Activated naive CD8-positive, alpha-beta T cell (primary cell): Measurements from ENCODE around the gene ZNF524.
A peak's percentile ranks its signal among the peaks of the same experiment; 100 is the strongest.

Source experiments
- H3K27ac Mint-ChIP-seq: one replicate; pipeline ENCODE4 v1.8.0; 2021; ENCODE audit warnings: mixed read lengths
- H3K27me3 Mint-ChIP-seq: one replicate; pipeline ENCODE4 v1.8.0; 2021; ENCODE audit warnings: mixed read lengths
- H3K36me3 Mint-ChIP-seq: one replicate; pipeline ENCODE4 v1.8.0; 2021; ENCODE audit warnings: mixed read lengths
- H3K4me1 Mint-ChIP-seq: one replicate; pipeline ENCODE4 v1.8.0; 2021; ENCODE audit warnings: low read depth, mixed read lengths
- H3K4me3 Mint-ChIP-seq: one replicate; pipeline ENCODE4 v1.8.0; 2021; ENCODE audit warnings: mild to moderate bottlenecking, mixed read lengths
- H3K9me3 Mint-ChIP-seq: one replicate; pipeline ENCODE4 v1.8.0; 2021; ENCODE audit warnings: low read depth, mixed read lengths

The ZNF524 gene

GRCh38 chr19:55603581-55604292 is 3.6 kb downstream of the ZNF524 start:
- Mint-ChIP-seq H3K9me3 (no peaks in the 10 kb centered on the region), H3K27me3 (no peaks in the 10 kb centered on the region), H3K4me1 (peaks cover 47% of the 10 kb centered on the region), H3K4me3 (peak overlapping the region; percentile 46), H3K36me3 (peaks cover 2% of the 10 kb centered on the region), H3K27ac (peak overlapping the region; percentile 28)

- peak overlapping the region; percentile 94 for H3K27ac Mint-ChIP-seq
- H3K36me3 Mint-ChIP-seq, result peaks cover 2% of the 10 kb centered on the region
- peaks cover 53% of the 10 kb centered on the region for H3K4me1 Mint-ChIP-seq
- H3K9me3 Mint-ChIP-seq, result no peaks in the 10 kb centered on the region
- peak overlapping the region; percentile 93 for H3K4me3 Mint-ChIP-seq
- no peaks in the 10 kb centered on the region for H3K27me3 Mint-ChIP-seq
Observed at GRCh38 chr19:55605207-55605636, 5.1 kb downstream of the ZNF524 start.

DNA sequence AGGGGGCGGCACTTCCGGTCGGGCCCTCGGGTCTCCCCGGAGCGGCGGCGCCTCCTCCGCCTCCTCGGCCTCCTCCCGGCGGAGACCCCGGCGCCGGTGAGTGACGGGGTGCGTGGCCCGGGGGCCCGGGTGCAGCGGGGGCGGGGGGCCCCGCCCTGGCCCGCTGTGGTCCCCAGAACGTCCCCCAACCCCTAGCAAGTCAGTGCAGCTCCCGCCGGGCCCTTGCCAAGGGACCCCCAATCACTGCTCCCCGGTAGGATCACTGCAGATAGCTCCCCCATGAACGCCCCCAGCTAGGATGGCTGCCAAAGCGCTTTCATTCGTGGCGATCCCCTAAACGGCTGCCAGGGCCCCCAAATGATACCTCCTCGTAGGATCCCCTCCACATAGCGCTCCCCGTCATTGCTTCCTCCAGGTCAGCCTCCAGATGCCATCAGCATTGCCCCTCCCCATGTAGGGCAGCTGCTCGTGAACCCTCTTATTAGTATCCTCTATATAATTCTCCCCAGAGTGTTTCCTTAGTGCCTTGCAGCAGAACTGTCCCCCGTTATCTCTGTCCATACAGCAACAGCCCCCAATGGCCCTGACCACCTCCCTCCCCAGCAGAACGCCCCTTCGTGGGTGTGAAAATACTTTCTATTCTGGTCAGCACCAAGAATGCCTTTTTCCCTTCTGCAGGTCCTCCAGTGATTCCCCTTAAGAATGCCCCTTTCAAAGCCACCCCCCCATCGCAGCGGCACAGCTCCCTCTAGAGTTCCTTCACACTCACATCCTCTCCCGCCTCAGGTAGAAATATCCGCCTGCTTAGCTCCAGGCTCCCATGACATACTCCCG is 5.8 kb downstream of the ZNF524 start, which contains the start of gene ZNF865:
TSS of gene ZNF865 (plus strand) at position 11 of the 834 bp plus-strand sequence. CDS start 7,972 bp downstream, outside the sequence.
- peak within 1 kb of the TSS; percentile 97 for H3K4me3 Mint-ChIP-seq
- peak within 1 kb of the TSS; percentile 97 for H3K27ac Mint-ChIP-seq
- no peaks in the 10 kb centered on the region for H3K27me3 Mint-ChIP-seq
- peaks cover 59% of the 10 kb centered on the region for H3K4me1 Mint-ChIP-seq
- H3K9me3 Mint-ChIP-seq, result no peaks in the 10 kb centered on the region
- peaks cover 2% of the 10 kb centered on the region for H3K36me3 Mint-ChIP-seq

GRCh38 chr19:55606471-55606787 is 6.3 kb downstream of the ZNF524 start:
- H3K36me3 Mint-ChIP-seq, result peaks cover 2% of the 10 kb centered on the region
- H3K27me3 Mint-ChIP-seq, result no peaks in the 10 kb centered on the region
- peaks cover 59% of the 10 kb centered on the region for H3K4me1 Mint-ChIP-seq
- no peaks in the 10 kb centered on the region for H3K9me3 Mint-ChIP-seq
- peak overlapping the region; percentile 97 for H3K4me3 Mint-ChIP-seq
- H3K27ac Mint-ChIP-seq, result peak overlapping the region; percentile 97

- Mint-ChIP-seq H3K4me3 (peak overlapping the region; percentile 97), H3K36me3 (peaks cover 2% of the 10 kb centered on the region), H3K9me3 (no peaks in the 10 kb centered on the region), H3K27ac (peak overlapping the region; percentile 97), H3K4me1 (peaks cover 59% of the 10 kb centered on the region), H3K27me3 (no peaks in the 10 kb centered on the region)
Observed at GRCh38 chr19:55606817-55607216, 6.7 kb downstream of the ZNF524 start.

- H3K36me3 Mint-ChIP-seq, result peaks cover 2% of the 10 kb centered on the region
- no peaks in the 10 kb centered on the region for H3K27me3 Mint-ChIP-seq
Observed at GRCh38 chr19:55609326-55609725, 9.2 kb downstream of the ZNF524 start.

GRCh38 chr19:55611300-55611982 is 11.4 kb downstream of the ZNF524 start:
- Mint-ChIP-seq H3K27me3 (no peaks in the 10 kb centered on the region), H3K27ac (peak overlapping the region; percentile 34), H3K9me3 (no peaks in the 10 kb centered on the region), H3K4me3 (no peak overlapping the region), H3K4me1 (peaks cover 48% of the 10 kb centered on the region), H3K36me3 (peaks cover 2% of the 10 kb centered on the region)

More at GRCh38 chr19:55609326-55609725, 9.2 kb downstream of the ZNF524 start:
- peak overlapping the region; percentile 56 for H3K27ac Mint-ChIP-seq
- H3K4me1 Mint-ChIP-seq, result peaks cover 58% of the 10 kb centered on the region
- H3K9me3 Mint-ChIP-seq, result no peaks in the 10 kb centered on the region
- H3K4me3 Mint-ChIP-seq, result no peak overlapping the region

GRCh38 chr19:55611983-55612645 is 12.0 kb downstream of the ZNF524 start:
- H3K9me3 Mint-ChIP-seq, result no peaks in the 10 kb centered on the region
- H3K4me3 Mint-ChIP-seq, result no peak overlapping the region
- H3K36me3 Mint-ChIP-seq, result peaks cover 2% of the 10 kb centered on the region
- no peaks in the 10 kb centered on the region for H3K27me3 Mint-ChIP-seq
- peaks cover 41% of the 10 kb centered on the region for H3K4me1 Mint-ChIP-seq
- peak overlapping the region; percentile 28 for H3K27ac Mint-ChIP-seq

DNA sequence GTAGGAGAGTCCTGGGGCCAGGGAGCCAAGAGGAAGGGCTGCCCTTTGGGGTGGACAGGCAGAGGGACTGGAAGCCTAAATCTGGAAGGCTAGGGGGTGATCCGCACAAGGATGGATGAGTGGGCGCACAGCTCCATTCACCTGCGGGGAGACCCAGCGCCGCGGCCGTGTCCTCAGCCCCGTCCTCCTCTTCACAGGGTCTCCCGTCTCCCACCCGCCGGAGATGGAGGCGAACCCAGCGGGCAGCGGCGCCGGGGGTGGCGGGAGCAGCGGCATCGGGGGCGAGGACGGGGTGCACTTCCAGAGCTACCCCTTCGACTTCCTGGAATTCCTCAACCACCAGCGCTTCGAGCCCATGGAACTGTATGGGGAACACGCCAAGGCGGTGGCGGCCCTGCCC is 13.3 kb downstream of the ZNF524 start:
- H3K4me3 Mint-ChIP-seq, result no peak overlapping the region
- peaks cover 34% of the 10 kb centered on the region for H3K4me1 Mint-ChIP-seq
- H3K27ac Mint-ChIP-seq, result no peak overlapping the region
- no peaks in the 10 kb centered on the region for H3K9me3 Mint-ChIP-seq
- H3K27me3 Mint-ChIP-seq, result no peaks in the 10 kb centered on the region
- no peaks in the 10 kb centered on the region for H3K36me3 Mint-ChIP-seq

DNA sequence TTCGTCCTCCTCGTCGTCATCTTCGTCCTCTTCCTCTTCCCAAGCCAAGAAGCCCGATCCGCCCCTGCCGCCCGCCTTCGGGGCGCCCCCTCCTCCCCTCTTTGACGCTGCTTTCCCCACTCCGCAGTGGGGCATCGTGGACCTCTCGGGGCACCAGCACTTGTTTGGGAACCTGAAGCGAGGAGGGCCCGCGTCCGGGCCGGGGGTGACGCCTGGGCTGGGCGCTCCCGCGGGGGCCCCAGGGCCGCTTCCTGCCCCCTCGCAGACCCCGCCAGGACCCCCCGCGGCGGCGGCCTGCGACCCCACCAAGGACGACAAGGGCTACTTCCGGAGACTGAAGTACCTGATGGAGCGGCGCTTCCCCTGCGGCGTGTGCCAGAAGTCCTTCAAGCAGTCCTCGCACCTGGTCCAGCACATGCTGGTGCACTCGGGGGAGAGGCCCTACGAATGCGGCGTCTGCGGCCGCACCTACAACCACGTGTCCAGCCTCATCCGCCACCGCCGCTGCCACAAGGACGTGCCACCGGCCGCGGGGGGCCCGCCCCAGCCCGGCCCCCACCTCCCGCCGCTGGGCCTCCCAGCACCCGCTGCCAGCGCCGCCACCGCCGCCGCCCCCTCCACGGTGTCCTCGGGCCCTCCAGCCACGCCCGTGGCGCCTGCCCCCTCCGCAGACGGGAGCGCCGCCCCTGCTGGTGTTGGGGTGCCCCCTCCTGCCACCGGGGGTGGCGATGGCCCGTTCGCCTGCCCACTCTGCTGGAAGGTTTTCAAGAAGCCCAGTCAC is 14.0 kb downstream of the ZNF524 start:
- Mint-ChIP-seq H3K36me3 (no peaks in the 10 kb centered on the region), H3K4me3 (no peak overlapping the region), H3K27ac (no peak overlapping the region), H3K4me1 (peaks cover 33% of the 10 kb centered on the region), H3K27me3 (no peaks in the 10 kb centered on the region), H3K9me3 (no peaks in the 10 kb centered on the region)

GRCh38 chr19:55614711-55615542 is 14.8 kb downstream of the ZNF524 start:
- Mint-ChIP-seq H3K27me3 (no peaks in the 10 kb centered on the region), H3K4me3 (no peak overlapping the region), H3K4me1 (peaks cover 34% of the 10 kb centered on the region), H3K9me3 (no peaks in the 10 kb centered on the region), H3K36me3 (no peaks in the 10 kb centered on the region), H3K27ac (no peak overlapping the region)

- H3K4me3 Mint-ChIP-seq, result no peak overlapping the region
- no peaks in the 10 kb centered on the region for H3K27me3 Mint-ChIP-seq
- H3K9me3 Mint-ChIP-seq, result no peaks in the 10 kb centered on the region
- no peak overlapping the region for H3K27ac Mint-ChIP-seq
- H3K36me3 Mint-ChIP-seq, result no peaks in the 10 kb centered on the region
- peaks cover 35% of the 10 kb centered on the region for H3K4me1 Mint-ChIP-seq
Observed at GRCh38 chr19:55615543-55616394, 15.7 kb downstream of the ZNF524 start.
